Forelimb muscle (tissue), 1 donor: ENCODE measurements around the gene CDC42BPA. TPM values are rescaled to one million over a fixed set of nuclear protein-coding genes. Genes with fewer than 3 reads are reported as not detected.
A peak's percentile ranks its signal among the peaks of the same experiment; 100 is the strongest.
"Not testable (repeated sequence)": the region's sequence is repeated elsewhere in the genome, so short reads cannot be mapped to it uniquely, and the experiment has no call there.

Experiments used
- DNase-seq: peaks from one replicate; pipeline ENCODE4 v3.0.0-alpha.2; 2013; ENCODE audit warnings: low read depth
- polyA plus RNA-seq: library from polyadenylated mRNA; unstranded; fragments of 120-200 nt; gene quantifications from one replicate; pipeline ENCODE4 v1.2.1, GENCODE V29; 2013; ENCODE audit not compliant: insufficient read length

The CDC42BPA gene
- polyA plus RNA-seq, 1 donor = 25.6 TPM

DNA sequence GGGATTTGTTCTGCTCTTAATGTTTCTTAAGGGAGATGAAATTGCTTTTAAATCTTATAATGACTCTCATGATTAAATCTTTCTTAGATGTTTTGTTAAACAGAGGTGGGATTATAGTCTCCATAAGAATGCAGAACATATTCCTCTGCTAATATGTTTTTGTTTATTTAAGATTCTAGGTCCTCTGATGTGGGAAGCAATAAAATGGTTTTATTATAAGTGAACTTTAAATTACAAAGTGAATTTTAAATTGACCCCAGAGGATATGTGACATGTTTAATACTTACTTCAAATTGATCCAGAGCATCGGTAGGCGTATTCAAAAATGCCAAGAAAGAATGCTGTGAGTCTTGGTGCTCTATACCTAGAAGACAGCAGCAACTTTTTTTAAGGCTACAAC is 248.8 kb downstream of the CDC42BPA start:
- DNase-seq = no peak

DNA sequence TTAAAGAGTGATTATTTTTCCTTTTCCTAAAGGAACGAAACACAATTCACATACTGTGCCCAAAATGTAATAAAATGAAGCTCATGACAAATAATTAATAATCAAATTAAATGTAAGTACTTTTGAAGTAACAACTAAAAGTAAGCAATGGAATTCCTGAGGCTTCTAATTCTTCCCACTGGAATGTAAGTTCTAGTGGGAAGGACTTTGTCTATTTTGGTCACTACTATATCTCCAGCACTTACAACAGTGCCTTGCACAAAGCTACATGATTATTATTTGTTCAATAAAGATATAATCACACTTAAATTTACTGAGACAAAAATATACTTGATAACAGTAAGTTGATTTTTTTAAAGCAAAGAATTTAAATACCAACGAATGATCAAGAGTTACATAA is 249.4 kb downstream of the CDC42BPA start:
- no peak for DNase-seq

DNA sequence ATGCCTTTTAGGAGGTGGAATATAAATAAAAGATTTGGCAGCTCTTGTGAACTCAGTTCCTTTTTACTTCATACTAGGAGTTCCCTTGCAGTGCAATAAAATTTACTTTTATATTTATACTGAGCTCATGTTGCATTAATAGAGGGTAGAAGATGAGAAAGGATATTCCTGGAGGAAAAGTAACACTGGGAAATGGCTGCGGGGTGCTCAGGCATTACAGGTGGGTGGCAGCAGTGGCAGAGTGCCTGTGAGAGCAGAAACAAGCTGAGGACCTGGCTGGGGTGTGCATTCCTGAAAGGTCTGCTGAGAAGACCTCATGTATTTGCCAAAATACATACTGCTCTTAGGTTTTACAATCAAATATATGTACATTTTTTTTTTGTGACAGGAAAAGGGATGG is 251.3 kb downstream of the CDC42BPA start:
- no peak for DNase-seq

DNA sequence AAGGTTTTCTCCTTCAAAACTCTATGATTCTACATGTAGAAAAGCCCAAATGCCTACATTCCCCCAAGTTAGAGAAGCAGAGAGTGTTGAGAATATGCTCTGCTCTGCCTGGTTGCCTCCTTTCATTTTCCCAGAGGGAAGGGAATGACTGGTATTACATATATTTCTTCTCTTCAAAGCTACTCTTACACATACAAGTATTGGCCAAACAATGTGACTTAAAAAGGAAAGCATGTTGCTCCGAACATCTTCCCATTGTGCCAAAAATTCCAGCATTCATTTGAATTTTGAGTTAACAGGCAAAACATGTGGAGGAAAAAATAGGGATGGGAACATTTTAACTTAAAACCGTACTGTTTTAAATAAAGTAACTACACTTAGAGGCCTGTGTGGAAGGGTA is 253.0 kb downstream of the CDC42BPA start:
- peak; percentile 16 for DNase-seq

DNA sequence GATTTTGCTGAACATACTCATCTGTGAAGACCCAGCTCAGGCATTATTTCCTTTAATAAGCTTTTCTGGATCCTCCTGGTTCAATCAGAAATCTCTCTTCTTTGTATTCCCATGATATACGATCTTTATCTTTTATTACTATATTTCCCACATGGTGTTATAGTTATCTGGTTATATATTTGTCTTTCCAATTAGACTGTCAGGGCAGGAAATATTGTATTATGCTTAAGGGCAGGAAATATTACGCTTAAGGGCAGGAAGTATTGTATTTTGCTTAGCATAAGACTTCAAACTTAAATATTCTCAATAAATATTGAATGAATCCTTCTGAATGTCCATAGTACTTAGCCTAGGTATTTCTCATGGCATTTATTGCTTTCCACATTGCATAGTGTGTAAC is 256.0 kb downstream of the CDC42BPA start:
- DNase-seq = no peak

DNA sequence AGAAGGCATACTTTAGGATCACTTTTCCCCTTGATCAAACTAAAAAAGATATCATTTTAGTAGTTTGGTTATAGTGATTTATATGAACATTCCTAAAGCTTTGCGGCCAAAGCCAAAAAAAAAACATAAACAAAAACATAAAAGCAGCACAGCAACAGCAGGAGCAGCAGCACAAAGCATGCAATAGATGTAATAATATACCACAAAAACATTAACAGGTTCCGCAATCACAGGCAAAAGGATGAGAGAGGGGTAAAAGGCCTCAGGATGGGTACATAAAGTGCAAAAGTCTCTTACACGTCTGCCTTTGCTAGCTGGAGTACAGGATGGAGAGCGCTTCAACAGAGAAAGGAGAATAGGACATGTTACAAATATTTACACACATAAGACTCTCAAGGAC is 259.2 kb downstream of the CDC42BPA start:
- DNase-seq = no peak

DNA sequence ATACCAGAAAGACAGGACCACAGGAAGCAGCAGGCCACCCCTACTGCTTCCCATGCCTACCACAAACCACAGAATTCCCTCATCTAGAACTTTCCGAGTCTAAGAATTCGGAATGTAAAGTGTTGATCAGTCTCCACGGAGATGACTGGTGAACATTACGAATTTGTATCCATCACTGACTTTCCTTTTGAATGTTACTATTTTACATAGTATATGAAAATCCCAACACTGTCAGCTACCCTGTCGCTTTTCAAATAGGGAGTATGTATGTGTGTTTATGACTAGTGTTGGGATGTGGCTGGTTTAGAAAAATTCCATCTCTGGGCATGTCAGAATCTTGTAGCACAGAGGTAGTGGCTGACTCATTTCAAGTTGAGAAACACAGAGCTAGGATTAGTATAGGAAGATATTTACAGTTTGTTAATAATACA is 260.0 kb downstream of the CDC42BPA start:
- DNase-seq = no peak

DNA sequence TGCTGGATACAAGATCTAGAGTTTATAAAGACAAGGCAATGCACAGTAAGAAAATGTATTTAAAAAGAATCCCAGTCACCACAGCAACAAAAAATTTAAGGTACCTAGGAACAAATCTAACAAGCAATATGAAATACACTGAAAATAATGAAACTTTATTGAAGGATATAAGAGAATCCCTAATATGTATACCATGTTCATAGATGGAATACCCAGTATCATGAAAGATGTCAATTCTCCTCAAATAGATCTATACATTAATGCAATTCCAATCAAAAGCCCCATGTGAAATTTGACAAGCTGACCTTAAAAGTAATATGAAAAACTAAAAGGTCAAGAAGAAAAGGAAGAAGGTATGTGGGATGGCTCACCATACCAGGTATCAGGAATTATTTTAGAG is 269.0 kb downstream of the CDC42BPA start:
- DNase-seq = no peak

DNA sequence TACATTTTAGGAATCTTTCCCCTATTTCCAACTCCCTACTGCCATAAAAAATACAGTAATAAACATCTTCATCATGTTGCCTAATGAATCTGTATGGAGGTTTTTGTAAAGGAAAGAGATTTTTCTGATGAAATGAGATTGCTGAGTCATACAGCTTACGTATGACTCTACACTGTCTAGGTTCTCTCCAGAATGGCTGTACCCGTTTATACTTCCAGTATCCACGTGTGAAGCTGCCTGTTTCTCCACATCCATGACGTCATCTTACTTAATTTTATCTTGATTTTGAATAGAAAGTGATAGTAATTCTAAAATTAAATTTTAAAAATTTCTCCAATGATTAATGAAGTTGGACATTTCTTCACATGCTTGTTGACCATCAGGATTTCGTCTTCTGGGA is 274.5 kb downstream of the CDC42BPA start:
- DNase-seq = no peak

DNA sequence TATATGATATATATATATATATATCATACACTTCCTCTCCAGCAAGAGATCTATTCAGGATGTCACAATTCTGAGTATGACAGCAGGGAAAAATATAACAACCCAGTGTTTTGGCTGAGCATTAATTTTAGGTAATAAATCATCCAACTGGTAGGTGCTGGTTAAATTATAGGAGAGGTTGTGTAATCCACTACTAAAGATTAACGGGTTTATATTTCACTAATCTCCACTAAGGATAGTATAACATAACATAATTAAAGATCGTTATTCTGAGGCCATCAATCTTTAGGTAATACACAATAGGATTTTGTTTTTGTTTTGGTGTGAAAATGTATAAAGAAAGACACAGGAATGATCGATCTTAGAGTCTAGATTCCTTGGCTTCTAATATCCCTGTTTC is 276.0 kb downstream of the CDC42BPA start:
- no peak for DNase-seq

DNA sequence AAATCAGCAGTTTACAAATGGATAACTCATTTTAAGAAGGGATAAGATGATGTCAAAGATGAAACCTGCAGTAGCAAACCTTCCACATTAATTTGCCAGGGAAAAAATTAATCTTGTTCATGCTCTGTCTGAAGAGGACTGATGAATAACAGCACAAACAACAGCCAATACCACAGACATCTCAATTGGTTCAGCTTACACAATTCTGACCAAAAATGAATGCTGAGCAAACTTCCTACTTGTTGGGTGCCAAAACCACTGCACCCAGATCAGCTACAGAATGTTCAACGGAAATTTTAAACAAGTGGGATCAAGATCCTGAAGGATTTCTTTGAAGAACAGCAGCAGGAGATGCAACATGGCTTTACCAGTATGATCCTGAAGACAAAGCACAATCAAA is 279.9 kb downstream of the CDC42BPA start:
- no peak for DNase-seq

DNA sequence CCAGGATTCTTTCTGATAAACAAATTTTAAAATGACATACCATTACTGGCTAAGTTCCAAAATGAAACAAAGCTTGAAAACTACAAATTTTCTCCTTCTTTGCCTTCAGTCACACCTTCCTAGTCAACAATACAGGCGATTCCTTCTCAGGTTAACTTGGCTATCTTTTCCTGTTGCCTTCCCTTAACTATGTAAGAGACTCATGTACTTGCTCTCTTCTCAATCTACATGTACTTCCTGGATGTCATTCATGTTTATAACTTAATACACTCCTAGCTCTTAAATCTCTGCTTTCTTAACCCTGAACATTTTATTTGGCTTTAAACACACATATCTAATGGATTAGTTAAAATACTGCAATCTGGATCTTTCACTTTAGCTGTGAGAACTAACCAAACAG is 281.2 kb downstream of the CDC42BPA start:
- no peak for DNase-seq

DNA sequence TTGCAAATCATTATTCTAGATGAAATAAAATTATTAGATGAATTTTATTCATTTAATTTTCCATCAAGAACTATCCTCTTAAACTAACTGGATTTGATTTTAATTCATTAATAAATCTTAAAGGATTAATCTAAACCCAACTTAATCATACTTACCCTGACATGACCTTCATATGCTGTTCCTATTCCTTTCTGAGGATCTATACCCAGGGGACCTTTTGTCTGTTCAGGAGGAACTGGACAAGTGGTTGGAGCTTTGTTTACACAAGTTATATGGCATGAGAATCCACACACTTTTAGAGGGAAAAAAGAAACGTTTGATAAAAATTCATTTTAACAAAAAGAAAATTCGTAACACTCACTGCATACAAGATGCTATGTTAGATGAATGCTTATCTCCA is 283.0 kb downstream of the CDC42BPA start:
- no peak for DNase-seq

DNA sequence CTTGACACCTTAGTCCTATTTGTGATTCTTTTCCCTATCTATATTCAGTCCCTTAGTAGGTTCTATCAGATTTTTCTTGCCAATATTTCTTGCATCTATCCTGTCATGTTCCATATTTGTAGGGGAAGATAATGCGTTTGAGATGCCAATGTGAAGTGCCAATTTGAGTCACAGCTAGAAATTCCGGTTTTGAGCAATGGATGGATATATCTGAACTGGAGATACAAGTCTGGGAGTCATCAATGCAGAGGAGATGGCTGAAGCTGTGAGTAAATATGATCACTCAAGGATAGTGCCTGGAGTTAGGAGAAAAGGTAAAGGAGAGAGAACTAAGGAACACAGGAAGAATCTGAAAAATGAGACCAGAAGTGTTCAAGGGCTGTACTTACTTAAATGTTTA is 284.4 kb downstream of the CDC42BPA start:
- DNase-seq = no peak

DNA sequence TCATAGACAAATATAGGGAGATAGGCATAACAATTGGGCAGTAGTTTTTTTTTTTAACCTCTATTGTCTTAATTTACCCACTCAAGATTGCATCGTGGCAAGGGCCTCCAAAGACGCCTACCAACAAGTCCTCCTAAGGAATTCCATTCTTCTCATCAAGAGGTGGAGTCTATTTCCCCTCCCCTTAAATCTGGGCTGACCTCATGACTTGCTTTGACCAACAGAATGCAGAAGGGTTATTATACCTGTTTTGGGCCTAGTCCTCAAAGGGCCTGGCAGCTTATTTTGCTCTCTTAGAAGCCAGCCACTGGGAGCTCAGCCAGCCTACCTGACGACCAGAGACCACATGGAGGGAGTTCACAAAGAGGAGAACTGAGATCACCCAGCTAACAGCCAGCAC is 285.9 kb downstream of the CDC42BPA start:
- no peak for DNase-seq

DNA sequence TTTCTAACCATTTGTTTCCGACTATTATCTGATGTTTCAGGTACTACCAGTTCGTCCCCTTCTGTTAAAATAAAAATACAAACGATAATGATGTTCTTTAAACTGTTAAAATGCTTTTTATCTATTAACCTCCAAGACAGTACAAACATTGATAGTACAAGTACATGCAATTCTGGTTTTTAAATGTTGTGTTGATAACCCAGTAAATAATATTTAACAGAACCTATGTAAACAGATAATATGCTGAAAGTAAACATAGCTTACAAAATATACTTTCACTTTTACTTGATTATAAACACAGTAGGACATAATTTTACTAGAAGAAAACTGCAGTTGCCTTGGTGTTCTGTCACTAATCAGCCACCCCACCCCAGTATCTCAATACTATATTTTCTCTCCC is 301.3 kb downstream of the CDC42BPA start:
- DNase-seq = no peak

DNA sequence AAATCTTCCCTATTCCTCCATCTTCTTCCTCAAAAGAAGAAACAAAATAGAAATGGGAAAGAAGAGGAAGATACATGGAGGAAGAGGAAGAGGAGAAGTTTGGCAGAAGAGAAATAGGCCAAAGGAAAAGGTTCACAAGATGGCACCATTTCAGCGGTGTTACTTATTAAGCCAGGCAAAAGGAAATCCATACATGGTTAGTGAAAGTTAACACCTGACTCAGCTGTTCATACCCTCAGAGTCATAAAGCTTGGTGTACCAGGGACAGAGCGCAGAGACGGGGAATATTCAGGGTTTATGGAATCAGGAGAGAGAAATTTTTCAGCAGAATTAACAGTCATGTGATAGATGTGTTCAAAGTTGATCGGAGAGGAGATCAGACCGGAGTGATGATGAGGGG is 307.6 kb downstream of the CDC42BPA start:
- no peak for DNase-seq

DNA sequence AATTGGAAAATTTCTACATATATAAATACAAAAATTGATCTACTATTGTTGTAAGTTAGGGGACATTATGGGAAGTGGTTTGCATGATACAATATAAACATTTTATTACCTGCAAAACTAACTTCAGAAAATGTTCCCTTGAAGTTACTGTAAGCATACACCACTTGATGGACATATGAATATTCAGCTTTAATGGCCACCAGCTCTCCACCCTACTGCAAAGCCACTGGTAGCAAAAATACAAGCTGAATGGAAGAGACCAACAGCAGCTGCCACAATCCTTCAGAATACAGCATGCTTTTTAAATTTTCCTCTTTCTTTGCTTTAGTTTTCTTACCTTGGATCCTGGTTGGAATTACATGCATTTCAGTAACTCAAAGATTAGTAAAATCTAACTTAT is 308.4 kb downstream of the CDC42BPA start:
- DNase-seq = no peak

DNA sequence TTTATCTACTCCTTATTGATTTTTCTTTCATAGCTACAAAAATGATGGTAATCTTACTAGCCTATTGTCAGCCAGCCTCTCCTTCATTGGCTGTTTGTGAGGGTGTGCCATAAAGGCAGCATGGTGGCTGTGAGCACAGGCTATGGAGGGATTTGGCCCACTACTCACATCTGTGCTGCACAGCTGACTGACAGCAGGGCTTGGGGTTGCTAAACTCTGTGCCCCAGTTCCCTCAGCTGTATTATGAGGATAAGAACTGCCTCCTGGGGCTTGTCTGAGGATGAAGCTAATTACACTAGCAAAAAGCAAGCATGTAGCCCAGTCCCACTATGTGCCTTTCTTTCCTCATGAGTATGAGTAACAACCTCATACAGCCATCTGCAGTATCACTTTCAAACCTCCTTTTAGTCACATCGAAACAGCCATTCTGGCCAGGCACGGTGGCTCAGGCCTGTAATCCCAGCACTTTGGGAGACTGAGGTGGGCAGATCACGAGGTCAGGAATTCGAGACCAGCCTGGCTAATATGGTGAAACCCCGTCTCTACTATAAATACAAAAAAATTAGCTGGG is 312.0 kb downstream of the CDC42BPA start:
- DNase-seq = no peak

DNA sequence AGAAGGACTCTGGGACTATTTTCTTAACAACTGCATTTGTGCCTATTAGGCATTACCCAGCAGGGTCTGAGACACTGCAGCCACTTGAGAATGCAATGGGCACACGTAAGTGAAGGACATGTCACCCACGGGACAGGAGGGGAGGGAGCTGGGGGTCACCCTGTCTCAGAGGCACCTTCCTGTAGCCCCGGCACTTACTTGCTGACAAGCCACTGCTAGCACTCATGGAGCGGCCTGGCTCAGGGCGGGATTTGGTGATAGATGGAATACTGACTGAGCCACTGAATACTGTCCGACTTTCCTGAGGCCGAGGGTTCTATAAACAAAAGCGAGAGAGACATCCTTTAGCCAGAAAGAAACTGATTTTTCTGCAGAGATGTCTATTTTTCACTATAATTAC is 313.5 kb downstream of the CDC42BPA start:
- DNase-seq = no peak

DNA sequence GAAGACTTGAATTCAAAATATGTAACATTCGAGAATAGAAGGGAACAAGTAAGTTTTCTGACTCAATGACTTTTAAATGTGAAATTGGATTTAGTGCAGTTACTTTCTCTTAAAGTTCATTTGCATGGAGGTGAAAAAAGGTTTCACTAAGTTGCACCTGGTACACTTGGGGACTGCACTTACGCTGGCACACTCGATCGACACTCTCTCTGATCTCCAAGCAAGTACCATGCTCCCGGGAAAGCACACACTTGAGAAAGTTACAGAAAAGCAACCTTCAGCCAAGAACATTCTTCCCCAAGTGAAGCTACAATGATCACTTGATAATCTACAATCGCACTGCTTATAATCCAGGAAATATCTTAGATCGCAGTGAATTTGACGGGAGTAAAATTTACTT is 315.1 kb downstream of the CDC42BPA start:
- DNase-seq = no peak

DNA sequence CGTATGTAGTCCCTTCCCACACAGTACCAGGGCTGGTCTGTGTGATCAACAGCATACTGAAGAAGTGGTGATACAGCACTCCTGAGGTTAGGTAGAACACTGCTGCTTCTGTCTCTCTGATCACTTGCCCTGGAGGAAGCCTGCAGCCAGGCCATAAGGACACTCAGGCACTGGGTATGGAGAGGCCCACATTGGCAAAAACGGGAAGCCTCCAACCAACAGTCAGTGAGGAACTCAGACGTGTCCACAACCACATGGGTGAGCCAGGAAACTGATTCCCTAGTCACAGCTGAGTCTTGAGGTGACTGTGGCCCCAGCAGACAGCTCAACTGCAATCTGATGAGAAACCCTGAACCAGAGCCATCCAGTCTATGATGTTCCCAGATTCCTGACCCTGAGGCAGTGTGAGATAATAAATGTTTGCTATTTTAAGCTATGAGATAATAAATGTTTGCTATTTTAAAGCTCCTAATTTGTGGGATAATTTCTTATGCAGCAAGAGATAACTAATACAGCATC is 315.7 kb downstream of the CDC42BPA start:
- no peak for DNase-seq

DNA sequence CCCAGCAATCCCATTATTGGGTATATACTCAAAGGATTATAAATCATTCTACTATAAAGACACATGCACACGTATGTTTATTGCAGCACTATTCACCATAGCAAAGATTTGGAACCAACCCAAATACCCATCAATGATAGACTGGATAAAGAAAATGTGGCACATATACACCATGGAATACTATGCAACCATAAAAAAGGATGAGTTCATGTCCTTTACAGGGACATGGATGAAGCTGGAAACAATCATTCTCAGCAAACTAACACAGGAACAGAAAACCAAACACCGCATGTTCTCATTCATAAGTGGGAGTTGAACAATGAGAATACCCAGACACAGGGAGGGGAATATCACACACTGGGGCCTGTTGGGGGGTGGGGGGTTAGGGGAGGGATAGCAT is 318.7 kb downstream of the CDC42BPA start:
- not testable (repeated sequence) for DNase-seq
